HL-60 (cell line): Measurements from ENCODE around the gene PILRB.

Experiments used
- POLR2AphosphoS5 ChIP-seq: IDR thresholded peaks from 2 replicates; pipeline ENCODE4 v1.6.1; 2012; ENCODE audit warnings: low read depth
- TF ChIP-seq, protein P1 (sequence below): IDR thresholded peaks from one replicate; pipeline ENCODE4 v1.5.1; 2011; ENCODE audit warnings: low read length, control low read depth, inconsistent platforms; ENCODE audit not compliant: insufficient read depth
- TF ChIP-seq, protein P2 (sequence below): IDR thresholded peaks from 2 replicates; pipeline ENCODE4 v1.6.1; 2012; ENCODE audit warnings: low read depth; ENCODE audit not compliant: insufficient replicate concordance

DNA sequence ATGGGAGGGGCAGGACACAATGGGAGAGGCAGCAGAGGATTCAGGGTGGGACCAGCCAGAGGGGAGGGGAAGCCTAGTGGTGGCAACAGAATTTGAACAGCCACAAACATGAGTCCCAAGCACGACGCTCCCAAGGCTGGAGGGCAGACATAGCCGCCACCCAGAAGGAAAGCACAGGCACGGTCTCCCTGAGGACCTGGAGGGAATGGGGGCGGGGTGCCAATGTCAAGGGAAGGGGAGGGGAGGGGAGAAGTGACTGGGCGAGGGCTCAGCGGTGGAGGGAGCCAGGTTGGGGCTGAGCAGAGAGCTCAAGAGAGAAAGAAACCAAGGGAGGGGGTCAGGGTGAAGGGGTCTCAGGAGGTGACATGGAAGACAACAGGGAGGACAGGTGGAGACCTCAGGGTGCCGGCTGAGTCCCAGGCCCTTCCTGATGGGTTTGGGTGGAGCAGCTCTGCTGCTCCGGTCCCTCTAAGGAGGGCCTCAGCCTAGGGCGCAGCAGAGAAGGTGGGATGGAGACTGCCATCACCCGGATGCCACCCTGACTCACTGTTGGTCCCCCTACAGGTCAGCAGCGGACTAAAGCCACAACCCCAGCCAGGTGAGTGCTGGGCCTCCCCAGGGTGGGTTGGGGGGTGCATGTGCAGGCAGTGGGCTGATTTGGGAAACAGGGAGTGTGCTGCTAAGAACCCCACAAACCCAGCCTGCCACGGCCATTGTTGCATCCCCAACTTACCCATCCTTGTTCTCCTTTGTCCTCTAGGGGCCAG lies 39.6 kb downstream of the PILRB start:
- TF ChIP-seq, protein P1, sequence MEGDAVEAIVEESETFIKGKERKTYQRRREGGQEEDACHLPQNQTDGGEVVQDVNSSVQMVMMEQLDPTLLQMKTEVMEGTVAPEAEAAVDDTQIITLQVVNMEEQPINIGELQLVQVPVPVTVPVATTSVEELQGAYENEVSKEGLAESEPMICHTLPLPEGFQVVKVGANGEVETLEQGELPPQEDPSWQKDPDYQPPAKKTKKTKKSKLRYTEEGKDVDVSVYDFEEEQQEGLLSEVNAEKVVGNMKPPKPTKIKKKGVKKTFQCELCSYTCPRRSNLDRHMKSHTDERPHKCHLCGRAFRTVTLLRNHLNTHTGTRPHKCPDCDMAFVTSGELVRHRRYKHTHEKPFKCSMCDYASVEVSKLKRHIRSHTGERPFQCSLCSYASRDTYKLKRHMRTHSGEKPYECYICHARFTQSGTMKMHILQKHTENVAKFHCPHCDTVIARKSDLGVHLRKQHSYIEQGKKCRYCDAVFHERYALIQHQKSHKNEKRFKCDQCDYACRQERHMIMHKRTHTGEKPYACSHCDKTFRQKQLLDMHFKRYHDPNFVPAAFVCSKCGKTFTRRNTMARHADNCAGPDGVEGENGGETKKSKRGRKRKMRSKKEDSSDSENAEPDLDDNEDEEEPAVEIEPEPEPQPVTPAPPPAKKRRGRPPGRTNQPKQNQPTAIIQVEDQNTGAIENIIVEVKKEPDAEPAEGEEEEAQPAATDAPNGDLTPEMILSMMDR: no peak
- TF ChIP-seq, protein P2, sequence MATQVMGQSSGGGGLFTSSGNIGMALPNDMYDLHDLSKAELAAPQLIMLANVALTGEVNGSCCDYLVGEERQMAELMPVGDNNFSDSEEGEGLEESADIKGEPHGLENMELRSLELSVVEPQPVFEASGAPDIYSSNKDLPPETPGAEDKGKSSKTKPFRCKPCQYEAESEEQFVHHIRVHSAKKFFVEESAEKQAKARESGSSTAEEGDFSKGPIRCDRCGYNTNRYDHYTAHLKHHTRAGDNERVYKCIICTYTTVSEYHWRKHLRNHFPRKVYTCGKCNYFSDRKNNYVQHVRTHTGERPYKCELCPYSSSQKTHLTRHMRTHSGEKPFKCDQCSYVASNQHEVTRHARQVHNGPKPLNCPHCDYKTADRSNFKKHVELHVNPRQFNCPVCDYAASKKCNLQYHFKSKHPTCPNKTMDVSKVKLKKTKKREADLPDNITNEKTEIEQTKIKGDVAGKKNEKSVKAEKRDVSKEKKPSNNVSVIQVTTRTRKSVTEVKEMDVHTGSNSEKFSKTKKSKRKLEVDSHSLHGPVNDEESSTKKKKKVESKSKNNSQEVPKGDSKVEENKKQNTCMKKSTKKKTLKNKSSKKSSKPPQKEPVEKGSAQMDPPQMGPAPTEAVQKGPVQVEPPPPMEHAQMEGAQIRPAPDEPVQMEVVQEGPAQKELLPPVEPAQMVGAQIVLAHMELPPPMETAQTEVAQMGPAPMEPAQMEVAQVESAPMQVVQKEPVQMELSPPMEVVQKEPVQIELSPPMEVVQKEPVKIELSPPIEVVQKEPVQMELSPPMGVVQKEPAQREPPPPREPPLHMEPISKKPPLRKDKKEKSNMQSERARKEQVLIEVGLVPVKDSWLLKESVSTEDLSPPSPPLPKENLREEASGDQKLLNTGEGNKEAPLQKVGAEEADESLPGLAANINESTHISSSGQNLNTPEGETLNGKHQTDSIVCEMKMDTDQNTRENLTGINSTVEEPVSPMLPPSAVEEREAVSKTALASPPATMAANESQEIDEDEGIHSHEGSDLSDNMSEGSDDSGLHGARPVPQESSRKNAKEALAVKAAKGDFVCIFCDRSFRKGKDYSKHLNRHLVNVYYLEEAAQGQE: no peak
- TF ChIP-seq POLR2AphosphoS5: no peak
